ENCODE results near the gene RHO. TPM values are rescaled to one million over a fixed set of nuclear protein-coding genes. Genes with fewer than 3 reads are reported as not detected.

Gene RHO
- total RNA-seq, 1 experiment from 2014 or later = not detected

- DNase-seq (ENCODE audit: low read depth, low spot score) (no peak), ATAC-seq (no peak)
- no TSS peak for BruUV-seq (replicated peaks)
- Histone ChIP-seq H3K4me3 (ENCODE audit: low read depth in 2 of 2, low read length in 2 of 2) (no peak overlapping the region), H3K27ac (ENCODE audit: low read length) (no peak overlapping the region), H3K4me1 (ENCODE audit: control insufficient read depth, insufficient read depth, low read length) (no peaks in the 10 kb centered on the region), H3K36me3 (ENCODE audit: control insufficient read depth, insufficient read depth, low read length) (no peaks in the 10 kb centered on the region; the same call in none of the 2 replicates), H3K9me3 (ENCODE audit: control insufficient read depth, insufficient read depth, low read depth, low read length) (no peaks in the 10 kb centered on the region), H3K27me3 (ENCODE audit: control insufficient read depth, insufficient read depth, low read length) (no peaks in the 10 kb centered on the region)
- CTCF ChIA-PET = interaction anchor here (1.9 kb wide), 1 partner anchor 15 kb away, joined by 7 read pairs; no protein-coding TSS in a partner anchor
- in situ Hi-C loops (cut with HindIII; ENCODE audit: low pct_unique_long_range_greater_than_20kb, low sequenced_read_pairs) = no loop called here
- TF ChIP-seq POLR2AphosphoS5 (IDR thresholded peaks at IDR 0.05; ENCODE audit: low read depth, low read length) (no peak), TCF7L2 (IDR thresholded peaks at IDR 0.05; ENCODE audit: low read depth, low read length) (no peak), SIN3A (IDR thresholded peaks at IDR 0.05; ENCODE audit: borderline replicate concordance, insufficient read depth, low read depth, low read length) (no peak), CTCF (IDR thresholded peaks at IDR 0.05) (no peak), REST (IDR thresholded peaks at IDR 0.05; ENCODE audit: insufficient read depth in 1 of 2, low read depth in 2 of 2, low read length in 1 of 2) (no peak)
- intact Hi-C loops (cut with micrococcal nuclease; ENCODE audit: unreplicated experiment) = no loop called here
- POLR2A ChIA-PET = no interaction called here
Observed at GRCh38 chr3:129505341-129505740, 23.1 kb upstream of the RHO start.

- Histone ChIP-seq H3K36me3 (ENCODE audit: control insufficient read depth, insufficient read depth, low read length) (no peaks in the 10 kb centered on the region; the same call in none of the 2 replicates), H3K27ac (ENCODE audit: low read length) (no peak overlapping the region), H3K9me3 (ENCODE audit: control insufficient read depth, insufficient read depth, low read depth, low read length) (no peaks in the 10 kb centered on the region), H3K4me1 (ENCODE audit: control insufficient read depth, insufficient read depth, low read length) (no peaks in the 10 kb centered on the region), H3K4me3 (ENCODE audit: low read depth in 2 of 2, low read length in 2 of 2) (no peak overlapping the region), H3K27me3 (ENCODE audit: control insufficient read depth, insufficient read depth, low read length) (no peaks in the 10 kb centered on the region)
- DNase-seq (ENCODE audit: low read depth, low spot score) (no peak), ATAC-seq (no peak)
- in situ Hi-C loops (cut with HindIII; ENCODE audit: low pct_unique_long_range_greater_than_20kb, low sequenced_read_pairs) (no loop called here), intact Hi-C loops (cut with micrococcal nuclease; ENCODE audit: unreplicated experiment) (no loop called here)
- CTCF ChIA-PET = interaction anchor here (0.6 kb wide), 1 partner anchor 29 kb away, joined by 5 read pairs; no protein-coding TSS in a partner anchor
- TF ChIP-seq CTCF (IDR thresholded peaks at IDR 0.05) (no peak), TCF7L2 (IDR thresholded peaks at IDR 0.05; ENCODE audit: low read depth, low read length) (no peak), SIN3A (IDR thresholded peaks at IDR 0.05; ENCODE audit: borderline replicate concordance, insufficient read depth, low read depth, low read length) (no peak), REST (IDR thresholded peaks at IDR 0.05; ENCODE audit: insufficient read depth in 1 of 2, low read depth in 2 of 2, low read length in 1 of 2) (no peak), POLR2AphosphoS5 (IDR thresholded peaks at IDR 0.05; ENCODE audit: low read depth, low read length) (no peak)
- no TSS peak for BruUV-seq (replicated peaks)
- POLR2A ChIA-PET = no interaction called here
Observed at GRCh38 chr3:129506231-129506742, 22.2 kb upstream of the RHO start.

Data from Panc1 (cell line).